CD4-positive, CD25-positive, alpha-beta regulatory T cell (primary cell): ENCODE data around the gene ARID5A. TPM values are rescaled to one million over a fixed set of nuclear protein-coding genes. Genes with fewer than 3 reads are reported as not detected.

Experiments used
- ATAC-seq, 2 donors: fragments of 150-1000 bp; cut with Tn5 transposase; one replicate each; pipeline ENCODE4 v1.10.0; 2021; ENCODE audit warnings: low read depth in 2 of 2, moderate number of reproducible peaks in 2 of 2, moderate library complexity in 1 of 2
- DNase-seq, 3 donors: peaks; one replicate each; pipeline versions ENCODE4 v3.0.0 to v3.0.0-alpha.2; 2012 to 2022; ENCODE audit warnings: mixed read lengths in 1 of 3
- H3K27ac ChIP-seq: one replicate; pipeline ENCODE4 v1.7.0; 2013; ENCODE audit warnings: mild to moderate bottlenecking, low read length; ENCODE audit not compliant: insufficient read depth, poor library complexity, severe bottlenecking
- H3K27me3 ChIP-seq: one replicate; pipeline ENCODE4 v1.7.0; 2013; ENCODE audit warnings: low read length; ENCODE audit not compliant: control insufficient read depth, insufficient read depth
- H3K36me3 ChIP-seq: one replicate; pipeline ENCODE4 v1.7.0; 2013; ENCODE audit warnings: mild to moderate bottlenecking, low read length, moderate library complexity; ENCODE audit not compliant: control insufficient read depth, insufficient read depth
- H3K4me1 ChIP-seq: 2 replicates; pipeline ENCODE4 v1.7.0; 2013; ENCODE audit warnings: mild to moderate bottlenecking, low read length; ENCODE audit not compliant: insufficient read depth, control insufficient read depth, poor library complexity, severe bottlenecking
- H3K4me3 ChIP-seq: one replicate; pipeline ENCODE4 v1.7.0; 2013; ENCODE audit warnings: low read depth, mild to moderate bottlenecking, low read length, moderate library complexity
- H3K9me3 ChIP-seq, 2 experiments: 1 replicate in 1 of 2; 2 replicates in 1 of 2; pipeline ENCODE4 v1.7.0; 2013; ENCODE audit warnings: low read length in 2 of 2, mild to moderate bottlenecking in 1 of 2, moderate library complexity in 1 of 2; ENCODE audit not compliant: control insufficient read depth in 2 of 2
- H3K27ac Mint-ChIP-seq, 3 donors: one replicate each; pipeline ENCODE4 v1.8.0; 2020 to 2022; ENCODE audit warnings: mild to moderate bottlenecking in 3 of 3, mixed read lengths in 3 of 3, moderate library complexity in 2 of 3
- H3K27me3 Mint-ChIP-seq: one replicate; pipeline ENCODE4 v1.8.0; 2022; ENCODE audit warnings: mild to moderate bottlenecking, mixed read lengths
- H3K36me3 Mint-ChIP-seq: one replicate; pipeline ENCODE4 v1.8.0; 2020; ENCODE audit warnings: mixed read lengths
- H3K4me1 Mint-ChIP-seq, 4 donors: one replicate each; pipeline ENCODE4 v1.8.0; 2020 to 2022; ENCODE audit warnings: mixed read lengths in 4 of 4, mild to moderate bottlenecking in 1 of 4
- H3K4me3 Mint-ChIP-seq, 4 donors: one replicate each; pipeline ENCODE4 v1.8.0; 2020 to 2022; ENCODE audit warnings: mild to moderate bottlenecking in 4 of 4, mixed read lengths in 4 of 4, moderate library complexity in 3 of 4
- H3K9me3 Mint-ChIP-seq, 7 donors: one replicate each; pipeline ENCODE4 v1.8.0; 2020 to 2022; ENCODE audit warnings: mixed read lengths in 7 of 7, mild to moderate bottlenecking in 3 of 7, moderate library complexity in 2 of 7
- polyA plus RNA-seq, 4 donors: library from polyadenylated mRNA; unstranded; fragments of 300-500 nt; fragmentation: Illumina TruSeq; gene quantifications; one replicate each; pipeline ENCODE4 v1.2.3, GENCODE V29; 2021
- total RNA-seq: library from RNA; stranded (reverse); gene quantifications from one replicate; pipeline ENCODE4 v1.2.3, GENCODE V29; 2022

The ARID5A gene
- total and polyA plus RNA-seq, 5 donors from 2014 or later, result 63.5 to 180 (median 82.1) TPM

- no peaks in the 10 kb centered on the region for H3K9me3 ChIP-seq
- Mint-ChIP-seq H3K9me3 (no peaks in the 10 kb centered on the region), H3K4me3 (no peak overlapping the region), H3K27me3 (peaks cover 5% of the 10 kb centered on the region), H3K4me1 (peaks cover 0 to 20% (median 6%) of the 10 kb centered on the region in 4 donors), H3K36me3 (no peaks in the 10 kb centered on the region), H3K27ac (no peak overlapping the region)
- no peaks in the 10 kb centered on the region for H3K27me3 ChIP-seq
- no peak overlapping the region for H3K27ac ChIP-seq
- DNase-seq (no peak), ATAC-seq (no peak)
- H3K4me1 ChIP-seq, result peaks cover 17% of the 10 kb centered on the region
- H3K36me3 ChIP-seq, result no peaks in the 10 kb centered on the region
- H3K4me3 ChIP-seq, result no peak overlapping the region
Observed at GRCh38 chr2:96502891-96503636, 33.5 kb upstream of the ARID5A start.

DNA sequence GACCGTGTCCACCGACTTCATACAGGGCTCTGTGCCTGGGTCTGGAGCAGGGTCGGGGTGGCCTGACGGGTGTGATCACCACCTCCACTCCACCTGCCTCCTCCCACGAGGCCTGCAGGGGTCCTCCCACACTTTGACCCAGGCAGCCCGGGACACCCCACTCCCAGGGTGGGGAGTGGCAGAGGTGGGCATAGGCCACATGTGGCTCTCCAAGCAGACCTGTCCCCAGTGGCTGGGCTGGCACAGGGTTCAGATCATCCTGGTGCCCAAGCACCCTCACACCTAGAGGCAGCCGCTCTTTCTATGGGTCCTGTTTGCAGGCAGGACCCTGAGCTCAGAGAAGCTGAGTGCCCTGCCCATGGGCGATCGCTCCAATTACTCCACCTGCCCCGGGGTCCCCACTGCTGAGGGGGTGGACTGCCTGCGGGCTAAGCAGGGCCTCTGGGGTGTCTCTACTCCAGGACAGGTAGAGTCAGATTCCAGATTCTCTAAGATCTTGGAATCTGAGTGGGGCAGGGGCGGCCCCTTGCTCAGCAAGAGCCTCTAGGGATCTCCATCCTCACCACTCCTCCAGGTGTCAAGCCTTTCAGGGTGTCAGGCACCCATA, 32.8 kb upstream of the ARID5A start:
- no peaks in the 10 kb centered on the region for H3K36me3 ChIP-seq
- peaks cover 23% of the 10 kb centered on the region for H3K4me1 ChIP-seq
- H3K27me3 ChIP-seq, result no peaks in the 10 kb centered on the region
- no peaks in the 10 kb centered on the region for H3K9me3 Mint-ChIP-seq
- ATAC-seq, result no peak
- peaks cover 5% of the 10 kb centered on the region for H3K27me3 Mint-ChIP-seq
- H3K9me3 ChIP-seq, result no peaks in the 10 kb centered on the region
- H3K4me3 ChIP-seq, result no peak overlapping the region
- H3K27ac ChIP-seq, result no peak overlapping the region
- no peak overlapping the region for H3K27ac Mint-ChIP-seq
- no peak overlapping the region for H3K4me3 Mint-ChIP-seq
- no peak for DNase-seq
- peaks cover 0 to 22% (median 6%) of the 10 kb centered on the region in 4 donors for H3K4me1 Mint-ChIP-seq
- H3K36me3 Mint-ChIP-seq, result no peaks in the 10 kb centered on the region

DNA sequence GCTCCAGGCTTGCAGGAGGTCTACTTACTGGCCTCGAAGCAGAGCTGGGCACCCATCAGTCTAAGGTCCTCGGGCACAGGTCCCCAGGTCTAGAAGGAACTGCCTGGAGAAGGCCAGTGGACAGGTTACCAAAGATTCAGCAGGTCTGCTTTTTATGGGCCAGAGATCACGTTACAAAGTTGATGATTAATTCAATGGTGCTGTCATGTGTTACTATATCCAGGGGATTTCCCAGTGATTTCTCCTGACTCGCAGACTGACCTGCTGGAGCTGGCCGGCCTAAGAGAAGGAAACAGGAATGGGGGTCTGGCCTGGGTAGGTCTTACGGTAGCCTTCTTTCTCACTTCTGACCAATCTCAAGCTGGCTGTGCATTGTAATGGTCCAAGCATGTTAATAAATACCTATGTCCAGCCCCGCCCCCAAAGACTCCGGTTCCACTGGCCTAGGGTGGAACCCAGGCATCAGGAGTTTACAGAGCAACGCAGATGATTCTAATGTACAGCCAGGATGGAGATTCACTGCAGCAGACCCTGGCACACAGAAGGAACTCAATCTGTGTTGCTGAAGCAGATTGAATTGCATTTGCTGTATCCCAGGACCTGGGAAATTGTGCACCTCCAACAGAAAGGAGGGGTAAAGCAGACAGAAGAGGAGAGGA, 31.2 kb upstream of the ARID5A start, which contains the start of gene NEURL3:
TSS of gene NEURL3 (minus strand) at position 127 of the 659 bp plus-strand sequence. CDS start at position 56, 71 bp downstream.
- H3K4me1 ChIP-seq, result peaks cover 23% of the 10 kb centered on the region
- H3K27ac ChIP-seq, result no peak within 1 kb of the TSS
- H3K4me3 ChIP-seq, result no peak within 1 kb of the TSS
- ATAC-seq (no peak), DNase-seq (no peak)
- no peaks in the 10 kb centered on the region for H3K9me3 ChIP-seq
- no peak within 1 kb of the TSS for H3K27ac Mint-ChIP-seq
- H3K27me3 ChIP-seq, result no peaks in the 10 kb centered on the region
- H3K4me1 Mint-ChIP-seq, result peaks cover 0 to 31% (median 7%) of the 10 kb centered on the region in 4 donors
- H3K4me3 Mint-ChIP-seq, result no peak within 1 kb of the TSS
- H3K36me3 Mint-ChIP-seq, result no peaks in the 10 kb centered on the region
- H3K27me3 Mint-ChIP-seq, result peaks cover 10% of the 10 kb centered on the region
- peaks cover 0 to 2% (median 0%) of the 10 kb centered on the region in 7 donors for H3K9me3 Mint-ChIP-seq
- H3K36me3 ChIP-seq, result no peaks in the 10 kb centered on the region

DNA sequence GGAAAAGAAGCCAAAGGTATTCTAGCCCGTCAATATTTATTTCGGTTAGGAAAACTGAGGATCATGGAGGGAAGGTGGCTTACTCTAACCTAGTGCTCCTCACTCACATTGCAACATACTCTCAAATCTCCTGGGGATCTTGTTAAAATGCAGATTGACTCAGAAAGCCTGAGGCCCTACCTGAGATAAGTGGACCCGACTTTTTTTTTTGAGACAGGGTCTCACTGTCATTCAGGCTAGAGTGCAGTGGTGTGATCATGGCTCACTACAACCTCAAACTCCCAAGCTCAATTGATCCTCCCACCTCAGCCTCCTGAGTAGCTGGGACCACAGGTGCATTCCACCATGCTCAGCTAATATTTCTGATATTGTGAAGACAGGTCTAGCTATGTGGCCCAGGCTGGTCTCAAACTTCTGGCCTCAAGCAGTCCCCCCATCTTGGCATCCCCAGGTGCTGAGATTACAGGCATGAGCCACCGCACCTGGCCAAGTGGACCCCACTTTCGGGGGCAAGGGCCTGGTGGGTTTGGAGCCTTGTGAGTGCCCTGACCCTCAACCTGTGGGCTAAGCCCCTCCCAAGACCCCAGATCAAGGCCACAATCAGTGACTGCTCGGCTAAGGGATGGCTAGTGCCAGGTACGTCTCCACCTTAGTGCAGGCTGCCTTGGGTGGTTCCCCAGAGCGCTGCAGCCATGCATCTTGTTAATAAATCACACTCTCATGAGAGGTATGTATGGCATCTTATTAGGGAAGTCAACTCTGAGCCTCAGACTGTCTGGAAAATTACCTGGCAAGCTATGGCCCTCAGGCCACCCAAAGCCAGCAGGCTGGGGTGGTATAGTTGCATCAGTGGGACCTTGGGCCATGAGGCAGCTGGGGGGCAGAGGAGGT, 30.3 kb upstream of the ARID5A start:
- H3K36me3 ChIP-seq, result no peaks in the 10 kb centered on the region
- no peaks in the 10 kb centered on the region for H3K27me3 ChIP-seq
- DNase-seq (no peak), ATAC-seq (no peak)
- Mint-ChIP-seq H3K27me3 (peaks cover 7% of the 10 kb centered on the region), H3K4me3 (no peak overlapping the region), H3K36me3 (no peaks in the 10 kb centered on the region), H3K4me1 (peaks cover 0 to 27% (median 5%) of the 10 kb centered on the region in 4 donors), H3K9me3 (peaks cover 0 to 3% (median 0%) of the 10 kb centered on the region in 7 donors), H3K27ac (no peak overlapping the region)
- no peaks in the 10 kb centered on the region for H3K9me3 ChIP-seq
- no peak overlapping the region for H3K4me3 ChIP-seq
- peaks cover 22% of the 10 kb centered on the region for H3K4me1 ChIP-seq
- no peak overlapping the region for H3K27ac ChIP-seq

DNA sequence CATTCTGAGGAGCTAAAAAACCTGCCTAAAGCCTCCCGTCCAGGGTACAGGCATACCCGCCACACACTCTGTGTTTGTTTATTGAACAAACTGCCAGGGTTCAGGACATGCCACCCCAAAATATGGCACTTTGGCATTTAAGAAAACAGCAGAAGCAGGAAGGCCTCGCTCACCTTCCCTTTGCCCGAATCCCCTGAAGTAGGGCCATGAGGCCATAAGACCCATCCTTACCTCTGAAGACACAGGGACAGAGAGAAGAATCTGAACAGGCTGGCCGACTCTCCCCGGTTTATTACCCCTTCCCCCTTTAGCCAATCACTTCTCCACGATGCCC, 29.7 kb upstream of the ARID5A start:
- H3K4me3 ChIP-seq, result no peak overlapping the region
- Mint-ChIP-seq H3K9me3 (peaks cover 0 to 3% (median 0%) of the 10 kb centered on the region in 7 donors), H3K27ac (no peak overlapping the region), H3K27me3 (peaks cover 6% of the 10 kb centered on the region), H3K36me3 (no peaks in the 10 kb centered on the region), H3K4me3 (no peak overlapping the region), H3K4me1 (peaks cover 0 to 21% (median 4%) of the 10 kb centered on the region in 4 donors)
- no peak overlapping the region for H3K27ac ChIP-seq
- no peaks in the 10 kb centered on the region for H3K36me3 ChIP-seq
- no peak for DNase-seq
- H3K27me3 ChIP-seq, result no peaks in the 10 kb centered on the region
- no peaks in the 10 kb centered on the region for H3K9me3 ChIP-seq
- peaks cover 15% of the 10 kb centered on the region for H3K4me1 ChIP-seq
- no peak for ATAC-seq

- Mint-ChIP-seq H3K4me1 (peaks cover 0 to 16% (median 3%) of the 10 kb centered on the region in 4 donors), H3K27me3 (peaks cover 6% of the 10 kb centered on the region), H3K4me3 (peak overlapping the region in 2 of 4 donors; percentile 72 to 79), H3K27ac (peak overlapping the region in 1 of 3 donors; percentile 62), H3K36me3 (no peaks in the 10 kb centered on the region), H3K9me3 (peaks cover 0 to 3% (median 0%) of the 10 kb centered on the region in 7 donors)
- peak; percentile 97 to 98 for ATAC-seq
- H3K36me3 ChIP-seq, result no peaks in the 10 kb centered on the region
- H3K4me3 ChIP-seq, result no peak overlapping the region
- peak; percentile 80 to 88 (median 82) for DNase-seq
- H3K27me3 ChIP-seq, result no peaks in the 10 kb centered on the region
- no peak overlapping the region for H3K27ac ChIP-seq
- no peaks in the 10 kb centered on the region for H3K9me3 ChIP-seq
- peaks cover 11% of the 10 kb centered on the region for H3K4me1 ChIP-seq
Observed at GRCh38 chr2:96507957-96508520, 28.5 kb upstream of the ARID5A start.
